ENCODE measurements around the gene LRRC45. TPM values are rescaled to one million over a fixed set of nuclear protein-coding genes. Genes with fewer than 3 reads are reported as not detected.

Gene LRRC45
- total RNA-seq, 1 experiment from 2014 or later = 41.5 TPM

DNA sequence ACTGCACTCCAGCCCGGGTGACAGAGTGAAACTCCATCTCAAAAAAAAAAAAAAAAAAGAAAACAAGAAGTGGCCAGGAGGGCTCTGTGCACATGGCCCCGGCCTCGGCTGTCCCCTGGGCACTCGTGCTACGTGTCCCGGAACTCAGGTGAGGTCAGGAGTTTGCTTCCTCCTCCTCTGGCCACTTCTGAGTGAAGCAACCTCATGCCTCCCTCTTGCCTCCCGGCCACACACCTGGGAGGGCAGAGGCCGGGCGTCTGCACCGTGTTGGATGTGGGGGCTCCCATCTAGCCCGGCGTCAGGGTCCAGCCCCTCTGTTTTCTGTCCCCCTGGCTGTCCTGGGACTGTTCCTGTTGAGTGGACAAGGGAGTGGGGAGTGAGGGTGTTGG, 23.5 kb upstream of the LRRC45 start:
- Histone ChIP-seq H2AFZ (no peak overlapping the region), H3K4me1 (replicated peaks; ENCODE audit: insufficient read depth) (peaks cover 22% of the 10 kb centered on the region), H3K9me3 (ENCODE audit: insufficient read depth, low read depth) (no peaks in the 10 kb centered on the region), H3K4me2 (no peak overlapping the region), H3K27ac (no peak overlapping the region), H3K27me3 (ENCODE audit: insufficient read depth, low read depth) (no peaks in the 10 kb centered on the region), H3K4me3 (no peak overlapping the region), H3F3A (ENCODE audit: insufficient read depth, low read depth) (peaks cover 10% of the 10 kb centered on the region; the same call in 1 of the 2 replicates), H3K79me2 (ENCODE audit: low read depth) (no peaks in the 10 kb centered on the region), H3K9me2 (ENCODE audit: insufficient read depth) (no peaks in the 10 kb centered on the region), H4K20me1 (ENCODE audit: insufficient read depth) (no peaks in the 10 kb centered on the region), H3K36me3 (ENCODE audit: low read depth) (no peaks in the 10 kb centered on the region)
- TF ChIP-seq, protein P1, sequence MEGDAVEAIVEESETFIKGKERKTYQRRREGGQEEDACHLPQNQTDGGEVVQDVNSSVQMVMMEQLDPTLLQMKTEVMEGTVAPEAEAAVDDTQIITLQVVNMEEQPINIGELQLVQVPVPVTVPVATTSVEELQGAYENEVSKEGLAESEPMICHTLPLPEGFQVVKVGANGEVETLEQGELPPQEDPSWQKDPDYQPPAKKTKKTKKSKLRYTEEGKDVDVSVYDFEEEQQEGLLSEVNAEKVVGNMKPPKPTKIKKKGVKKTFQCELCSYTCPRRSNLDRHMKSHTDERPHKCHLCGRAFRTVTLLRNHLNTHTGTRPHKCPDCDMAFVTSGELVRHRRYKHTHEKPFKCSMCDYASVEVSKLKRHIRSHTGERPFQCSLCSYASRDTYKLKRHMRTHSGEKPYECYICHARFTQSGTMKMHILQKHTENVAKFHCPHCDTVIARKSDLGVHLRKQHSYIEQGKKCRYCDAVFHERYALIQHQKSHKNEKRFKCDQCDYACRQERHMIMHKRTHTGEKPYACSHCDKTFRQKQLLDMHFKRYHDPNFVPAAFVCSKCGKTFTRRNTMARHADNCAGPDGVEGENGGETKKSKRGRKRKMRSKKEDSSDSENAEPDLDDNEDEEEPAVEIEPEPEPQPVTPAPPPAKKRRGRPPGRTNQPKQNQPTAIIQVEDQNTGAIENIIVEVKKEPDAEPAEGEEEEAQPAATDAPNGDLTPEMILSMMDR (conservative IDR thresholded peaks at IDR 0.05) = no peak
- TF ChIP-seq EZH2 (IDR thresholded peaks at IDR 0.05; ENCODE audit: low read depth) = no peak
- ChIA-PET POLR2A (ENCODE audit: unreplicated experiment) (no interaction called here), CTCF (no interaction called here)
- no TSS peak for BruUV-seq (replicated peaks)
- DNase-seq = no peak
- intact Hi-C loops (cut with micrococcal nuclease; ENCODE audit: unreplicated experiment) = no loop called here

GRCh38 chr17:81999976-82000802, 22.9 kb upstream of the LRRC45 start:
- H4K20me1 ChIP-seq (ENCODE audit: insufficient read depth) = no peaks in the 10 kb centered on the region
- no TSS peak for BruUV-seq (replicated peaks)
- H3K27me3 ChIP-seq (ENCODE audit: insufficient read depth, low read depth) = no peaks in the 10 kb centered on the region
- no peaks in the 10 kb centered on the region for H3K9me3 ChIP-seq (ENCODE audit: insufficient read depth, low read depth)
- H3F3A ChIP-seq (ENCODE audit: insufficient read depth, low read depth) = peaks cover 10% of the 10 kb centered on the region; the same call in 1 of the 2 replicates
- H3K36me3 ChIP-seq (ENCODE audit: low read depth) = no peaks in the 10 kb centered on the region
- no peaks in the 10 kb centered on the region for H3K9me2 ChIP-seq (ENCODE audit: insufficient read depth)
- TF ChIP-seq EZH2 (IDR thresholded peaks at IDR 0.05; ENCODE audit: low read depth) = no peak
- TF ChIP-seq, protein P1 (conservative IDR thresholded peaks at IDR 0.05) = no peak
- H3K79me2 ChIP-seq (ENCODE audit: low read depth) = no peaks in the 10 kb centered on the region
- H3K27ac ChIP-seq = no peak overlapping the region
- H3K4me1 ChIP-seq (replicated peaks; ENCODE audit: insufficient read depth) = peaks cover 22% of the 10 kb centered on the region
- H3K4me3 ChIP-seq = no peak overlapping the region
- ChIA-PET CTCF (no interaction called here), POLR2A (ENCODE audit: unreplicated experiment) (no interaction called here)
- H2AFZ ChIP-seq = no peak overlapping the region
- no peak overlapping the region for H3K4me2 ChIP-seq
- DNase-seq = no peak
- intact Hi-C loops (cut with micrococcal nuclease; ENCODE audit: unreplicated experiment) = loop anchor here (5.0 kb wide), 1 partner anchor 33 kb away; no protein-coding TSS in a partner anchor

DNA sequence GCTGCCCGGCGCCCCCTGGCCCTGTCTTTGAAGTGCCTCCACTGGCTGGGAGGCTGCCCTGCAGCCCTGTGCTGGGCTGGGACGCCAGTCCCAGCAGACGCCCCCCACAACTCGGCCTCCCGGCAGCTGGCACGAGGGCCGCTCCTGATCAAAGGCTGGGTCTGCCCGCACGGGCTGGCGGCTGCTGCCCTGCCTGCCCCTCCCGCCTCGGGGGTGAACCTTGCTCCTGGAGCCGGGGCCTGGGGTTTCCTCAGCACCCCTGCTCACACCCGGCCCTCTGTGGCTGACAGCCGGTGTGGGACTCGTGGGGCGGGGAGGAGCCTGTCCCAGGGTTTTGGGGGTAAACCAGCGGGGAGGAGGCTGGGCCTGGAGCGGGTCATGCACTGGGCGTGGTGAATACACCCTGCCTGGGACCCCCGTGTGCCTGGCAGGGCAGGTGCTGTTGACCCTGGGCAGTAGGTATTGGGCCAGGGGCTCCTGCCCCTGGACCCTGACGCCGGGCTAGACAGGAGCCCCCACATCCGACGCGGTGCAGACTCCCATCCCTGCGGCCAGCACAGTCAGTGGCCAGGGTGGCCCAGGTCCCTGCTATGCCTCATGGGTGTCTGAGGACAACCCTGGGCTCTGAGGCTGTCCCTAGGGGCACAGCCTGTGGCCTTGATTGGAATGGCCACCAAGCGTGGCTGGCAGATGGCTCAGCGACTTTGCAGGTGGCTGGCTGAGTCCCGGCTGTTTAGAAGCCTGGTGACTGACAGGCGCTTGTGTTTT, 22.1 kb upstream of the LRRC45 start:
- intact Hi-C loops (cut with micrococcal nuclease; ENCODE audit: unreplicated experiment) = loop anchor here (5.0 kb wide), 1 partner anchor 34 kb away; no protein-coding TSS in a partner anchor

More for the DNA sequence above, 22.1 kb upstream of the LRRC45 start:
- H3K4me1 ChIP-seq (replicated peaks; ENCODE audit: insufficient read depth) = peaks cover 22% of the 10 kb centered on the region
- no TSS peak for BruUV-seq (replicated peaks)
- H3K9me2 ChIP-seq (ENCODE audit: insufficient read depth) = no peaks in the 10 kb centered on the region
- peaks cover 10% of the 10 kb centered on the region; the same call in 1 of the 2 replicates for H3F3A ChIP-seq (ENCODE audit: insufficient read depth, low read depth)
- H3K27me3 ChIP-seq (ENCODE audit: insufficient read depth, low read depth) = no peaks in the 10 kb centered on the region
- ChIA-PET CTCF (no interaction called here), POLR2A (ENCODE audit: unreplicated experiment) (no interaction called here)
- H4K20me1 ChIP-seq (ENCODE audit: insufficient read depth) = no peaks in the 10 kb centered on the region
- H2AFZ ChIP-seq = no peak overlapping the region
- no peak overlapping the region for H3K4me2 ChIP-seq
- H3K9me3 ChIP-seq (ENCODE audit: insufficient read depth, low read depth) = no peaks in the 10 kb centered on the region
- no peak for TF ChIP-seq EZH2 (IDR thresholded peaks at IDR 0.05; ENCODE audit: low read depth)
- TF ChIP-seq, protein P1 (conservative IDR thresholded peaks at IDR 0.05) = no peak
- H3K79me2 ChIP-seq (ENCODE audit: low read depth) = no peaks in the 10 kb centered on the region
- no peak for DNase-seq
- no peaks in the 10 kb centered on the region for H3K36me3 ChIP-seq (ENCODE audit: low read depth)
- no peak overlapping the region for H3K27ac ChIP-seq
- H3K4me3 ChIP-seq = no peak overlapping the region
